ENCODE data around the gene PSMG4.

The PSMG4 gene

DNA sequence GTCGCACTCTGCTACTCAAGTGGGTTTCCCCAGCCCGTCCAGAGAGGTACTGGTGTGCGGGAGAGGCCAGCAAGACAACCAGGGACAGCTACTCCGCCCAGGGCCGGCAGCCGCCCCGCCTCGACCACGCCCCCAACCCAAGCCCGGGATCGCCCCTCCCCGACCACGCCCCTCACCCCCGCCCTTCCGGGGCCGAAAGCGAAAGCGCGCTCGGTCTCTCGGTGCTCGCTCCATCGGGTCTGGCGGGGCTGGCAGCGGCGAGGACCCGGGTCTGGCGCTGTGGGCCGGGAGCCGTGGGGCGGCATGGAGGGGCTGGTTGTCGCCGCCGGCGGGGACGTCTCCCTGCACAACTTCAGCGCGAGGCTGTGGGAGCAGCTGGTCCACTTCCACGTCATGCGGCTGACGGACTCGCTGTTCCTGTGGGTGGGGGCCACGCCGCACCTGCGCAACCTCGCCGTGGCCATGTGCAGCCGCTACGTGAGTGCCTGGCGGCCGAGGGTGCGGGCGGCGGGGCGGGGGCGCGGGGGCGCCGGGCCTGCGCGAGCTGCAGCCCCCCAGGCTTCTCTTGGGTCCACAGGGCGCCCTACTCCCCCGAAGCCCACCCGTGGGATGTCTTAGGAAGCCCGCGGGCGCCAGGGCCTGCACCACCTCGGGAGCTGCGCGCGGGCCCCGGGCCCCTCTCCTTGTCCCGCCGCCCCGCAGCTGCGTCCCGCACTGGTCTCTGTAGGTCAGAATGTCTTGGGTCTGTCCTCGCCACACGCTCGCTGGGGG, at the start of gene PSMG4:
PSMG4 (plus strand) TSS at position 228 of the 771 bp plus-strand sequence; CDS start at position 304, 76 bp downstream.
- peak; percentile 93 for FAIRE-seq
- peak; percentile 95 for DNase-seq (ENCODE audit: low spot score)

DNA sequence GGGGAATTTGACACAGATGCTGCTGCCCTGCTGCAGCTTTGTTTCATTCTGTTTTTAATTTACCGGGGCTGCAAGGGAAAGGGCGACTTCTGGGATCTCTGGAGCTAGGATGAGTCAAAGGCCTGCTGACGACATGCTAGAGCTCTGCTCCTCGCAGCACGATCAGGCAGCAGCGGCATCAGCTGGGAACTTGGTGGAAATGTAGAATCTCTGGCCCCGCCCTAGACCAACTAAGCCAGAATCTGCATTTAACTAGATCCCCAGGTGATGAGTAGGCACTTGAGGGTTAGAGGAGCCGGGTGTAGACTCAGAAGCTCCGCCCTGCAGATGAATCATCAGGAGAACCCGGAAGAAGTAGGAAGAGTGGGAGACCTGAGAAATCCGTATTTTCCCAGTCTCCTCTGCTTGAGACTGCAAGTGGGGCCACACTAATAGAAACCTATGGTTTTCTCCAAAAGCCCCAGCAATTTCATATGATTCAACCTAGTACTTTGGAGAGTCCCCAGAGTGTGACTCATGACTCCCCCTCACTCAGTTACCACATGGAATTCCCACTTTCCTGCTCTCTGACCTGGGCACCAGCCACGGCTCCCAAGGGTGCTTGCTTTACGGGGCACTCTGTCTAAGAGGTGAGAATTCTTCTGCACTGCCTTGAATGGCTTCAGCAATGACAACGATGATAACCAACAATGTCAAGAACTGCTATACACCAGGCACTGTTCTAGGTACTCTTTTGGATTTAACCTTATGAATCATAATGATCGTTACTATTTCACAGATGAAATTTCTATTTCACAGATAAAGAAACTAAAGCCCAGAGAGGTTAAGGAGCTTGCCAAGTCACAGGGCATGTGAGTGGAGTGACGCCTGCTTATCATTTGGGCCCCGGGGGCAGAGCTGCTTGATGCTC, 49.4 kb upstream of the PSMG4 start:
- no peak for FAIRE-seq
- peak; percentile 86 for DNase-seq (ENCODE audit: low spot score)

DNA sequence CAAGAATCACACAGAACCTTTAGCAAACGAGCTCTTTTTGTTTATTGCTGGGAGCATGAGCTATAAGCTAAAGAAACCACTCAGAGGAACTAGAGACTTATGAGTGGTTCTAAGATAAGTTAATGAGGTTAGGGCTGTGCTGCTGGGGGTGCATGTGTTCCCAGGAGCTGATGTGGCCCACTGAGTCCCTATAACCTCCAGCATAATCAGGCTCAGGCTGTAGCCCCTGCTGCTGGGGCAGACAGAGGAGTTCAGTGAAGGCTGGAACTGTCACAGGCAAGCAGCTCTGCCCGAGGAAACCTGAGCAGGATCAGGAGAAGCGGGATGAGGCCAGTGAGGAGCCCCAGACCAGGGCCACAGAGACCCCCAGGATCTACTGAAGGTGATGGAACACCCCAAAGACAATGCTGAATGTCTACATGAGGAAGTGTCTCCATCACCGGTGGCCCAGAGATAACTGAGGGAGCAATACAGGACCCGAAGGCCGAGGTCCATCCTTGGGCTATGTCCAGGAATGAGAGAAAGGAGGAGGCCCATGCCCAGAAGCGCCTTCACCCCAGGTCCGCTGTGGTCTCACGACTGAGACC, 48.6 kb upstream of the PSMG4 start:
- DNase-seq (ENCODE audit: low spot score): no peak
- FAIRE-seq: no peak

DNA sequence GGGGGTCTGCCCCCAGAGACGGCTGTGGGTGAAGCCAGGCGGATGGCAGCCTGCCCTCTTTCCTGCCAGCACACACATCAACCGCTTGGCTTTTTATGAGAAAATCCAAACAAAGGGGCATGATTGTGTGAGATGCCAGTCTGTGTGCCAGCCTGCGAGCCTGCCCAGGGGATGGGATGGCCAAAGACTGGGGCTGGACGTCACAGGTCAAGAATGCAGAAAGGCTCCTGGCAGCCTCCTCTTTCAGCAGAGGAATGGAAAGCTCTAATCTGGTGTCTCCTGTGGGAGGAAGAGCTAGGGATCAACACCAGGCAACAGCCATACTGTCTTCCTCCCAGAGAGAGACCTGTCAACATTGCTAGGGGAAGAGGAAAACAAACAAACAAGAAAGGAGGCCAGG, 47.1 kb upstream of the PSMG4 start:
- FAIRE-seq (no peak), DNase-seq (ENCODE audit: low spot score) (no peak)

DNA sequence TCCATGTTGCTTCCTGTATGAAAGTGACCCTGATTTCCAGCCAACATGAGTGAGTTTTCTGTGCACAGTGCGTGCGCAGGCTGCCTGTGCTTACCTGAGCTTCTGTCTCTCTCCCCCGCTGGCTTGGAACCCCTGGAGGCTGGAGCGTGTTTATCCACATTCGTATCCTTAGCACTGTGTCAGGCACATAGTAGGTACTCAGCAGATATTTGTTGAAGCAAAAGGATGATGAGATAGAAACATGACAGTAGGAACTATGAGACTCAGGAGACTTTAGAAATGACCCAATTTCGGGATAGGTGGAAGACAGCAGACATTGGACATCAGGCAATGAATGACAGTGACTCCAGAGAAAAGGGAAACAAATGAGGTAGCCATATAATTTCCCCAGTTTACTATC, 46.5 kb upstream of the PSMG4 start:
- FAIRE-seq (no peak), DNase-seq (ENCODE audit: low spot score) (no peak)

GRCh38 chr6:3213334-3213695, 45.4 kb upstream of the PSMG4 start:
- DNase-seq (ENCODE audit: low spot score) (no peak), FAIRE-seq (no peak)

- no peak for DNase-seq (ENCODE audit: low spot score)
- no peak for FAIRE-seq
Measured at GRCh38 chr6:3214898-3215297, 43.8 kb upstream of the PSMG4 start.

- FAIRE-seq: no peak
- no peak for DNase-seq (ENCODE audit: low spot score)
Measured at GRCh38 chr6:3217286-3217685, 41.5 kb upstream of the PSMG4 start.

GRCh38 chr6:3218266-3218665, 40.5 kb upstream of the PSMG4 start:
- no peak for DNase-seq (ENCODE audit: low spot score)
- FAIRE-seq: no peak

DNA sequence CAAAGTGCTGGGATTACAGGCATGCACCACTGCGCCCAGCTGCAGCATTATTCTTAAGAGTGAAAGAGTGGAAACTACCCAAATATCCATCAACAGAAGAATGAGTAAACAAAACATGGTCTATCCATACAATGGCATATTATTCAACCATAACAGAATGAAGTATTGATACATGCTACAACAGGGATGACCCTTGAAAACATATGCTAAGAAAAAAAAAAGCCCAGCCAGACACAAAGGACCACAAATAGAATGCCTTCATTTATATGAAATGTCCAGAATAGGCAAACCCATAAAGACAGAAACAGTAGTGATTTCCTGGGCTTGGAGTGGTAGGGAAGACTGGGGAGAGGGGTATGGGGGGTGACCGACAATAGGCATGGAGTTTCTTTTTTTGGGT, 38.4 kb upstream of the PSMG4 start:
- DNase-seq (ENCODE audit: low spot score) (no peak), FAIRE-seq (no peak)

DNA sequence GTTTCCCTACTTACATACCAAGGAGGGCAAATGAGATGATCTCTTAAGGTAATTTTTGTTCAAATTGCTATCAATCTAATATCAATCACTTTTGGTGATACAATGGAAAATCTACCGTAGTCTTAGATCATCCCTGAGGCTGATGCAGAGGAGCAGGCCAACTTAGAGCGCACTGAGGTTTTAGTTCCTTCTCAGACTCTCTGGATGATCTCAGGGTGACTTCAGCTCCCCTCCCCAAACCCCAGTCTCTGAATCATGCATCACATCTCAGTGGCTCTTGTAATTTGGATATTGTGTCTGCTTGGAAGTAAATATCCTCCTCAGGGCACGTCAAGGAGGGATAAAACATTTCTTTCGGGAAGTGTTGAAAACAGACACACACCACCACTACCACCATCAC, 37.2 kb upstream of the PSMG4 start:
- DNase-seq (ENCODE audit: low spot score): no peak
- no peak for FAIRE-seq

DNA sequence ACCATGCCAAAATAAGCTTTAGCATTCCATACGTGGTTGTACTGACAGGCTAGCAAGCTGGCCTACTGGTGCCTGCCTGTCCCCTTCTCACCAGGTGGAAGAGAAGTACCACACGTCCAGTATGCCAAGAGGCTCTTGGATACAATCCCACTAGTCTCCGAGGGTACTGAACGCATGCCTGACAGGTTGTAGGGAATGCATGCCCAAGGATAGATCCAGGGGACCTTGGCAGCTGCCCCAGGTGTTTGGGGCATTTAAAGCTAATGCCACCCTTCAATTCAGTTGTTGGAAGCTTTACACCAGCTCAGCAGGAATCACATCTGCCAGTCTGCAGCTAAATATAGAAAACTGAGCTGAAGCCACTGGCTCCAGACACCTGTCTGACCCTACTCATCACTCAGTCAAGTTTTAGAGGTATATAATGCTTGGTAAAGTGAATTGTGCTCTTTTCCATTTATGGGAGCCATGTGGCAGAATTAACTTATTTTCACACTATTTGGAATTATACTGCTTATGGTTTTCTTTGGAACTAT, 36.2 kb upstream of the PSMG4 start:
- FAIRE-seq (no peak), DNase-seq (ENCODE audit: low spot score) (no peak)

DNA sequence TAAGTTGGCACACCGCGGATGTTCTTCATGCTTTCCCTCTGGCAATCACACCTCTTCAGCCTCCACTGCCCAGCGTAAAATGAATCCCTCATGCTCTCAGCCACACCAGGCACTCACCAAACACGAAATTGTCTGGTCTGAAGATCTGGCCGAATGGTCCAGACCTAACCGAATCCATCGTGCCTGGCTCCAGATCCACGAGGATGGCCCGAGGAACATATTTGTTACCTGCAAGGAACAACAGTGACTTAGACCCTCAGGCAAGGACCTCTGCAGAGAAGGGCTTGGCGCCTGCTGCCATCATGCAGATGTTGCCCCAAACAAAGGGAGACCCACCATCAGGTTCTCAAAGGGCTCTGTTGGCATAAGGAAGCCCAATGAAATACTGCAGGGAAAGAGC, 32.7 kb upstream of the PSMG4 start:
- DNase-seq (ENCODE audit: low spot score) (no peak), FAIRE-seq (no peak)

- no peak for FAIRE-seq
- DNase-seq (ENCODE audit: low spot score): peak; percentile 38
Measured at GRCh38 chr6:3226481-3227362, 32.0 kb upstream of the PSMG4 start.

GRCh38 chr6:3227363-3228045, 31.2 kb upstream of the PSMG4 start, which contains the start of gene TUBB2B:
Gene TUBB2B (minus strand): TSS chr6:3227653. CDS start chr6:3227543, 110 bp downstream.
- DNase-seq (ENCODE audit: low spot score) (peak; percentile 73), FAIRE-seq (peak; percentile 42)

DNA sequence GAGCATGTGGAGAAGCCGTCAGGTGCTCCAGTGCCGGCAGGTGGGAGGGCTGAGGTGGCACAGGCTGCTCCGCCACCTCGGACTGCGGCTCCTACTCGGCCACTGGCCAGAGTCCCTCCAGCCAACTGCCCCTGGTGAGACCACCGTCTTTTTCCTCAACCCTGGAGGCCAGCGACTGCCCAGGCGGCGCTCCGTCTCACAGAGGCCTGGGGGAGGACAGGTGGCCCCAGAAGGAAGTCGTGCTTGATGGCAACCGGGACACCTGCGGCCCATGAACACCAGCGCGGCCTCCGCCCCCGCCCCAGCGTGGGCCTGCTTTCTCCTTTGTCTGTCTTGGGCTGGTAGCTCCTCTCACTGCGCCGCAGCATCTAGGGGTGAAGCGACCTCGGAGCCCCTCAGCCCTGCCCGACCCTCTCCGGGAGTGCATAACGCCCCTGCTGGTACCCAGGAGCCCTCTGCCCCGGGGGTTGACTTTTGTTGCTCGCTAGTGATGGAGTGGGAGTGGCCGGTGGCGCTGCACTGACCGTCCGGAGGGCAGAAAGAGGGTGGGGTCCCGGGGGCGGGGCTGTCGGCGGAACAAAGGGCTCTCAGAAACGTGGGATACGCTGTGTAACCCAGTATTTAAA, 30.6 kb upstream of the PSMG4 start:
- FAIRE-seq (no peak), DNase-seq (ENCODE audit: low spot score) (no peak)

GRCh38 chr6:3228771-3229565, 29.8 kb upstream of the PSMG4 start:
- no peak for DNase-seq (ENCODE audit: low spot score)
- no peak for FAIRE-seq

DNA sequence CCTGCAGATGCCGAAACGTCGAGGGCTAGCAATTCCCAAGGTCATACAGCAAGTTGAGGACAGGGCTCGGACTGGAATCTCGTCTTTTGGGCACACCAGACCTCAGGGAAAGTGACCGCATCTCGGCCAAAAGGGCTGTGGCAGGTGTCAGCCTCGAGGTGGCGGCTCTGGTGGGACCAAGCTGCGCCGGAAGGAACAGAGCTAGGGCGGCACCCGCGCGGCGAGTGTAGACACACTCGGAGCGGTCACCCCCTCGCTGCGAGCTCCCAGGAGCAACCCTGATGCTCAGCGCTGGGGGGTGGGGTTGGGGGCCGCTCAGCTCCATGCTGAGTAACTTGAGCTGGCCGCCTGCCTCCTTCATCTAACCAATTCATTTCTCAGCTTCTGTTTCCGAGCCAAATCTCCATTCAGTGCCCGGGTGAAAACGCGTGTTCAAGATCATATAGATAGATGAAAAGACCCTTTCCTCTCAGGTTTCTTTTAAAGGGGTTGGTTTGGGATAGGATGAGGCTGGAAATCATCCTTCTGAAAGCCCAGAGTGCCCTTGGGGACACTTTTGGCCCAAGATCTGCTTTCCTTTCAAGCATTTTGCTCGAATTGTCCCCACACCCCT, 29.1 kb upstream of the PSMG4 start:
- FAIRE-seq (no peak), DNase-seq (ENCODE audit: low spot score) (no peak)

Data from urothelium cell line (cell line).